GM12878 (cell line): ENCODE data around the gene SSR2. TPM values are rescaled to one million over a fixed set of nuclear protein-coding genes. Genes with fewer than 3 reads are reported as not detected.

ENCODE experiments used
- ATAC-seq: fragments of 200-7000 bp; cut with Tn5 transposase; 3 replicates; pipeline ENCODE4 v1.9.1; 2020; ENCODE audit warnings: mild to moderate bottlenecking, moderate library complexity
- BruUV-seq: library from RNA; stranded (reverse); fragments of 400-500 nt; replicated peaks from 2 replicates; lab custom pipeline; 2021; lab: Mats Ljungman, UMichigan
- CTCF ChIA-PET: fragments of 300-600 bp; sonication (Branson Sonifier 250); formaldehyde crosslinking; extraction: SDS; loops from one replicate; lab custom pipeline; 2021; ENCODE audit warnings: inconsistent platforms; lab: Yijun Ruan, JAX
- POLR2A ChIA-PET: fragments of 350-600 bp; formaldehyde crosslinking; extraction: SDS; loops from one replicate; lab custom pipeline; 2021; ENCODE audit warnings: inconsistent platforms; lab: Charles Lee
- RAD21 ChIA-PET: fragments of 300-600 bp; sonication (Branson Sonifier 250); formaldehyde crosslinking; loops from one replicate; lab custom pipeline; 2023; ENCODE audit warnings: antibody characterized with exemption; ENCODE audit not compliant: unreplicated experiment; lab: Charles Lee
- SMC1A ChIA-PET: fragments of 300-600 bp; sonication (Branson Sonifier 250); formaldehyde crosslinking; loops from one replicate; lab custom pipeline; 2023; ENCODE audit not compliant: unreplicated experiment, uncharacterized antibody; lab: Charles Lee
- DNase-seq: peaks from one replicate; pipeline ENCODE4 v3.0.0-alpha.2; 2011; ENCODE audit warnings: low read depth, low spot score
- FAIRE-seq: peaks from 3 replicates; lab custom pipeline; 2011; peaks lifted over from hg19 to GRCh38; lab: Jason Lieb, UNC
- H2AFZ ChIP-seq: 2 replicates; pipeline ENCODE4 v1.6.0; 2011; ENCODE audit warnings: low read depth, low read length, control low read depth; ENCODE audit not compliant: control insufficient read depth
- H3K27ac ChIP-seq: 2 replicates; pipeline ENCODE4 v1.5.1; 2011; ENCODE audit warnings: control low read depth; ENCODE audit not compliant: control insufficient read depth, insufficient read depth
- H3K27me3 ChIP-seq, 2 experiments: replicated peaks in 1 of 2; 2 replicates each; pipeline versions ENCODE4 v1.6.0 to v1.6.1; 2011; ENCODE audit warnings: low read length in 1 of 2; ENCODE audit not compliant: control insufficient read depth in 2 of 2, insufficient read depth in 2 of 2
- H3K36me3 ChIP-seq, 2 experiments: 2 replicates each; pipeline ENCODE4 v1.5.1; 2011; ENCODE audit warnings: low read length in 1 of 2; ENCODE audit not compliant: control insufficient read depth in 2 of 2, insufficient read depth in 2 of 2
- H3K4me1 ChIP-seq: 2 replicates; pipeline ENCODE4 v1.6.1; 2011; ENCODE audit warnings: mild to moderate bottlenecking, low read length, moderate library complexity, mixed read lengths; ENCODE audit not compliant: control insufficient read depth, insufficient read depth
- H3K4me2 ChIP-seq: 2 replicates; pipeline ENCODE4 v1.6.0; 2011; ENCODE audit warnings: control low read depth; ENCODE audit not compliant: control insufficient read depth, insufficient read depth
- H3K4me3 ChIP-seq: fragments of 200-600 bp; sonication (generic); 2 replicates; pipeline ENCODE4 v1.5.1; 2016
- H3K79me2 ChIP-seq: 2 replicates; pipeline ENCODE4 v1.6.0; 2011; ENCODE audit warnings: low read length; ENCODE audit not compliant: control insufficient read depth, insufficient read depth
- H3K9ac ChIP-seq: 2 replicates; pipeline ENCODE4 v1.8.0; 2011; ENCODE audit warnings: low read length, control low read depth, mixed read lengths; ENCODE audit not compliant: control insufficient read depth, insufficient read depth
- H3K9me3 ChIP-seq: replicated peaks from 3 replicates; pipeline ENCODE4 v1.5.1; 2011; ENCODE audit warnings: mild to moderate bottlenecking, low read length; ENCODE audit not compliant: control insufficient read depth, insufficient read depth
- H4K20me1 ChIP-seq: 2 replicates; pipeline ENCODE4 v1.6.0; 2011; ENCODE audit not compliant: control insufficient read depth, insufficient read depth
- ATF3 ChIP-seq: IDR thresholded peaks from 2 replicates; pipeline ENCODE4 v1.6.1; 2011; ENCODE audit warnings: low read depth, mild to moderate bottlenecking, low read length, moderate library complexity, borderline replicate concordance; ENCODE audit errors: extremely low read depth
- CEBPB ChIP-seq, 2 experiments: fragments of 150-350 bp in 1 of 2; IDR thresholded peaks; 2 replicates each; pipeline ENCODE4 v1.6.1; 2012 to 2014; ENCODE audit warnings: low read depth in 2 of 2, low read length in 2 of 2, borderline replicate concordance in 1 of 2, inconsistent platforms in 1 of 2
- DPF2 ChIP-seq: fragments of 450-650 bp; IDR thresholded peaks from 2 replicates; pipeline ENCODE4 v1.6.1; 2017; ENCODE audit warnings: mild to moderate bottlenecking
- EGR1 ChIP-seq, 2 experiments: IDR thresholded peaks; 1 replicate in 1 of 2; 2 replicates in 1 of 2; pipeline ENCODE4 v1.6.1; 2011 to 2012; ENCODE audit warnings: low read depth in 2 of 2, low read length in 2 of 2, borderline replicate concordance in 1 of 2, mild to moderate bottlenecking in 1 of 2, moderate library complexity in 1 of 2
- LARP7 ChIP-seq: fragments of 450-650 bp; IDR thresholded peaks from 2 replicates; pipeline ENCODE4 v1.6.1; 2017; ENCODE audit warnings: mild to moderate bottlenecking
- MTA3 ChIP-seq: IDR thresholded peaks from 2 replicates; pipeline ENCODE4 v1.6.1; 2012; ENCODE audit warnings: low read length, inconsistent platforms, borderline replicate concordance
- PAX8 ChIP-seq: fragments of 450-650 bp; IDR thresholded peaks from 2 replicates; pipeline ENCODE4 v1.6.1; 2017; ENCODE audit warnings: mild to moderate bottlenecking, moderate library complexity
- POLR2A ChIP-seq: IDR thresholded peaks from 2 replicates; pipeline ENCODE4 v1.6.1; 2011; ENCODE audit warnings: low read depth, mild to moderate bottlenecking, low read length
- RCOR1 ChIP-seq: conservative IDR thresholded peaks from 2 replicates; pipeline ENCODE4 v1.6.1; 2012; ENCODE audit warnings: low read depth, low read length, improper control_type of control experiment
- SIX5 ChIP-seq: IDR thresholded peaks from 2 replicates; pipeline ENCODE4 v1.6.1; 2011; ENCODE audit warnings: mild to moderate bottlenecking, low read depth, low read length, moderate library complexity; ENCODE audit not compliant: severe bottlenecking
- SREBF2 ChIP-seq: IDR thresholded peaks from 2 replicates; pipeline ENCODE4 v1.6.1; 2012; ENCODE audit warnings: mild to moderate bottlenecking, low read length
- ZBED1 ChIP-seq: IDR thresholded peaks from 2 replicates; pipeline ENCODE4 v1.6.1; 2016; ENCODE audit warnings: borderline replicate concordance
- ZNF207 ChIP-seq: fragments of 450-650 bp; IDR thresholded peaks from 2 replicates; pipeline ENCODE4 v1.6.1; 2014; ENCODE audit warnings: antibody characterized with exemption, mild to moderate bottlenecking, borderline replicate concordance
- ZNF384 ChIP-seq: IDR thresholded peaks from 2 replicates; pipeline ENCODE4 v1.6.1; 2012; ENCODE audit warnings: low read depth, mild to moderate bottlenecking, low read length, improper control_type of control experiment, borderline replicate concordance
- ZSCAN29 ChIP-seq: fragments of 450-650 bp; IDR thresholded peaks from 2 replicates; pipeline ENCODE4 v1.6.1; 2017; ENCODE audit warnings: mild to moderate bottlenecking, moderate library complexity
- WGBS: methylation state at CpG from one replicate; pipeline ENCODE4 v1.1.6; 2016; ENCODE audit warnings: low lambda C conversion rate; ENCODE audit not compliant: insufficient replicate concordance, insufficient coverage; ENCODE audit errors: missing lambda C conversion rate; 5-methylcytosine and 5-hydroxymethylcytosine counted together
- in situ Hi-C: fragments of 300-500 bp; cut with MboI; formaldehyde crosslinking; loops from 9 replicates; pipeline ENCODE4 v1.14.3; 2018; ENCODE audit warnings: mixed read lengths
- intact Hi-C: fragments of 100-400 bp; cut with micrococcal nuclease; formaldehyde crosslinking; loops from one replicate; pipeline ENCODE4 v1.14.2; 2022; ENCODE audit not compliant: unreplicated experiment
- polyA plus RNA-seq, 11 experiments: library from polyadenylated mRNA; depleted of rRNA in 4 of 11; unstranded in 6 of 11; stranded (reverse) in 5 of 11; fragments of >200 nt; fragmentation: Nextera tagmentation in 4 of 11; fragmentation: Illumina TruSeq in 1 of 11; extraction: Ambion mirVana in 4 of 11; extraction: Trizol in 1 of 11; gene quantifications; 1 replicate in 1 of 11; 2 replicates in 10 of 11; pipeline versions ENCODE4 v1.2.1 to v1.2.3, GENCODE V29; 2011 to 2016; ENCODE audit warnings: inconsistent platforms in 2 of 11, missing spikeins in 2 of 11, low read depth in 1 of 11
- total RNA-seq, 4 experiments: library from RNA; depleted of rRNA in 3 of 4; stranded (reverse); fragments of >200 nt in 3 of 4; fragmentation: Illumina TruSeq in 1 of 4; extraction: Trizol in 1 of 4; gene quantifications; 2 replicates each; pipeline versions ENCODE4 v1.2.1 to v1.2.3, GENCODE V29; 2013 to 2021
- TF ChIP-seq, protein P1 (sequence below): IDR thresholded peaks from 2 replicates; pipeline ENCODE4 v1.6.1; 2011; ENCODE audit warnings: borderline replicate concordance, low read depth, mild to moderate bottlenecking, moderate library complexity, low read length; ENCODE audit not compliant: insufficient read depth, poor library complexity, severe bottlenecking
- TF ChIP-seq, protein P2 (sequence below): fragments of 450-650 bp; formaldehyde crosslinking; IDR thresholded peaks from 2 replicates; pipeline ENCODE4 v1.5.0; 2022; ENCODE audit warnings: mild to moderate bottlenecking, missing genetic modification characterization

The SSR2 gene
- total and polyA plus RNA-seq, 10 of the 15 experiments (the other 5 are each of a cell fraction or from before 2014, with no cell fraction given): 207 to 553 (median 315) TPM

- intact Hi-C loops (no loop called here), in situ Hi-C loops (no loop called here)
- no peaks in the 10 kb centered on the region for H4K20me1 ChIP-seq
- no peak overlapping the region for H3K9ac ChIP-seq
- ChIA-PET POLR2A (interaction anchor here (1.0 kb wide), 1 partner anchor 17 kb away, joined by 4 read pairs; no protein-coding TSS in a partner anchor), RAD21 (interaction anchor here (1.3 to 1.9 kb wide), 2 partner anchors 13 to 43 kb away, joined by 3 to 7 read pairs; no protein-coding TSS in a partner anchor), SMC1A (interaction anchor here (0.6 to 1.0 kb wide), 3 partner anchors 13 to 38 kb away, joined by 3 to 4 read pairs (median 4); no protein-coding TSS in a partner anchor)
- ATAC-seq: no peak
- 84% methylated on average over 3 of the region's 3 CpGs for WGBS
- no peak for DNase-seq
- H3K36me3 ChIP-seq: no peaks in the 10 kb centered on the region; a peak in 1 of 4 replicates
- H3K9me3 ChIP-seq: no peaks in the 10 kb centered on the region
- no peak overlapping the region for H2AFZ ChIP-seq
- no peaks in the 10 kb centered on the region for H3K4me1 ChIP-seq
- FAIRE-seq: no peak
- no peak for TF ChIP-seq SIX5
- TF ChIP-seq CEBPB (IDR thresholded peaks at IDR 0.05; ENCODE audit: borderline replicate concordance in 1 of 2, low read depth in 2 of 2, low read length in 2 of 2): no peak
- TF ChIP-seq LARP7: no peak
- no peak for TF ChIP-seq EGR1 (IDR thresholded peaks at IDR 0.05; ENCODE audit: borderline replicate concordance in 1 of 2, low read depth in 2 of 2, low read length in 2 of 2)
- TF ChIP-seq PAX8: no peak
- TF ChIP-seq SREBF2: no peak
- TF ChIP-seq ZNF207: no peak
- no peak for TF ChIP-seq RCOR1
- no peak for TF ChIP-seq DPF2
- no peak for TF ChIP-seq ZSCAN29
- no peak for TF ChIP-seq POLR2A
- TF ChIP-seq, protein P1, sequence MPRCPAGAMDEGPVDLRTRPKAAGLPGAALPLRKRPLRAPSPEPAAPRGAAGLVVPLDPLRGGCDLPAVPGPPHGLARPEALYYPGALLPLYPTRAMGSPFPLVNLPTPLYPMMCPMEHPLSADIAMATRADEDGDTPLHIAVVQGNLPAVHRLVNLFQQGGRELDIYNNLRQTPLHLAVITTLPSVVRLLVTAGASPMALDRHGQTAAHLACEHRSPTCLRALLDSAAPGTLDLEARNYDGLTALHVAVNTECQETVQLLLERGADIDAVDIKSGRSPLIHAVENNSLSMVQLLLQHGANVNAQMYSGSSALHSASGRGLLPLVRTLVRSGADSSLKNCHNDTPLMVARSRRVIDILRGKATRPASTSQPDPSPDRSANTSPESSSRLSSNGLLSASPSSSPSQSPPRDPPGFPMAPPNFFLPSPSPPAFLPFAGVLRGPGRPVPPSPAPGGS: no peak
- TF ChIP-seq, protein P2, sequence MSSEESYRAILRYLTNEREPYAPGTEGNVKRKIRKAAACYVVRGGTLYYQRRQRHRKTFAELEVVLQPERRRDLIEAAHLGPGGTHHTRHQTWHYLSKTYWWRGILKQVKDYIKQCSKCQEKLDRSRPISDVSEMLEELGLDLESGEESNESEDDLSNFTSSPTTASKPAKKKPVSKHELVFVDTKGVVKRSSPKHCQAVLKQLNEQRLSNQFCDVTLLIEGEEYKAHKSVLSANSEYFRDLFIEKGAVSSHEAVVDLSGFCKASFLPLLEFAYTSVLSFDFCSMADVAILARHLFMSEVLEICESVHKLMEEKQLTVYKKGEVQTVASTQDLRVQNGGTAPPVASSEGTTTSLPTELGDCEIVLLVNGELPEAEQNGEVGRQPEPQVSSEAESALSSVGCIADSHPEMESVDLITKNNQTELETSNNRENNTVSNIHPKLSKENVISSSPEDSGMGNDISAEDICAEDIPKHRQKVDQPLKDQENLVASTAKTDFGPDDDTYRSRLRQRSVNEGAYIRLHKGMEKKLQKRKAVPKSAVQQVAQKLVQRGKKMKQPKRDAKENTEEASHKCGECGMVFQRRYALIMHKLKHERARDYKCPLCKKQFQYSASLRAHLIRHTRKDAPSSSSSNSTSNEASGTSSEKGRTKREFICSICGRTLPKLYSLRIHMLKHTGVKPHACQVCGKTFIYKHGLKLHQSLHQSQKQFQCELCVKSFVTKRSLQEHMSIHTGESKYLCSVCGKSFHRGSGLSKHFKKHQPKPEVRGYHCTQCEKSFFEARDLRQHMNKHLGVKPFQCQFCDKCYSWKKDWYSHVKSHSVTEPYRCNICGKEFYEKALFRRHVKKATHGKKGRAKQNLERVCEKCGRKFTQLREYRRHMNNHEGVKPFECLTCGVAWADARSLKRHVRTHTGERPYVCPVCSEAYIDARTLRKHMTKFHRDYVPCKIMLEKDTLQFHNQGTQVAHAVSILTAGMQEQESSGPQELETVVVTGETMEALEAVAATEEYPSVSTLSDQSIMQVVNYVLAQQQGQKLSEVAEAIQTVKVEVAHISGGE (CRISPR knock-in tag): no peak
- TF ChIP-seq ATF3: no peak
- TF ChIP-seq ZNF384: no peak
- TF ChIP-seq ZBED1: no peak
- no peak for TF ChIP-seq MTA3
- TF ChIP-seq, all 136 proteins: peak for 0
- CTCF ChIA-PET: interaction anchor here (1.2 to 2.5 kb wide), 4 partner anchors 10 to 63 kb away, joined by 3 to 14 read pairs (median 7); no protein-coding TSS in a partner anchor
- no peaks in the 10 kb centered on the region for H3K27me3 ChIP-seq
- H3K4me3 ChIP-seq: no peak overlapping the region
- no TSS peak for BruUV-seq
- H3K79me2 ChIP-seq: no peaks in the 10 kb centered on the region
- no peak overlapping the region for H3K4me2 ChIP-seq
- H3K27ac ChIP-seq: no peak overlapping the region
Measured at GRCh38 chr1:156002188-156002911, 18.4 kb downstream of the SSR2 start.
